B cell (primary cell): ENCODE data around the gene LARGE1. TPM values are rescaled to one million over a fixed set of nuclear protein-coding genes. Genes with fewer than 3 reads are reported as not detected.

ENCODE experiments used
- ATAC-seq: fragments of 200-7000 bp; cut with Tn5 transposase; one replicate; pipeline ENCODE4 v1.10.0; 2021; ENCODE audit warnings: low read depth, mild to moderate bottlenecking, moderate number of reproducible peaks, moderate library complexity
- CTCF ChIA-PET: fragments of 350-600 bp; sonication (Branson Sonifier 250); formaldehyde crosslinking; loops from one replicate; lab custom pipeline; 2021; ENCODE audit warnings: antibody characterized with exemption, inconsistent platforms; lab: Charles Lee
- POLR2A ChIA-PET: fragments of 350-600 bp; sonication (Branson Sonifier 250); formaldehyde crosslinking; loops from one replicate; lab custom pipeline; 2021; ENCODE audit warnings: antibody characterized with exemption; lab: Charles Lee
- DNase-seq: peaks from one replicate; pipeline ENCODE4 v3.0.0; 2013
- H2AFZ ChIP-seq: 2 replicates; pipeline ENCODE4 v1.6.1; 2012; ENCODE audit warnings: mild to moderate bottlenecking, low read depth, low read length; ENCODE audit not compliant: insufficient read depth, poor library complexity, severe bottlenecking
- H3K27ac ChIP-seq, 2 donors: 1 replicate in 1 of 2; 2 replicates in 1 of 2; pipeline ENCODE4 v1.5.1; 2012 to 2013; ENCODE audit warnings: low read length in 2 of 2, mild to moderate bottlenecking in 2 of 2, moderate library complexity in 1 of 2
- H3K27me3 ChIP-seq, 4 experiments: fragments of 200-600 bp in 1 of 4; sonication (generic) in 1 of 4; replicated peaks in 1 of 4; 1 replicate in 2 of 4; 2 replicates in 2 of 4; pipeline versions ENCODE4 v1.6.1 to v1.7.0; 2013 to 2016; ENCODE audit warnings: low read length in 3 of 4, mild to moderate bottlenecking in 2 of 4, mixed read lengths in 1 of 4, moderate library complexity in 1 of 4; ENCODE audit not compliant: insufficient read depth in 4 of 4, control insufficient read depth in 3 of 4; ENCODE audit errors: control extremely low read depth in 1 of 4
- H3K36me3 ChIP-seq, 2 experiments: replicated peaks in 1 of 2; 1 replicate in 1 of 2; 2 replicates in 1 of 2; pipeline versions ENCODE4 v1.6.1 to v1.7.1; 2013; ENCODE audit warnings: low read length in 1 of 2; ENCODE audit not compliant: insufficient read depth in 2 of 2, control insufficient read depth in 1 of 2; ENCODE audit errors: control extremely low read depth in 1 of 2, extremely low read depth in 1 of 2
- H3K4me1 ChIP-seq, 2 donors: fragments of 200-600 bp in 1 of 2; sonication (generic) in 1 of 2; 1 replicate in 1 of 2; 2 replicates in 1 of 2; pipeline versions ENCODE4 v1.5.1 to v1.6.1; 2013 to 2017; ENCODE audit warnings: low read length in 2 of 2; ENCODE audit not compliant: control insufficient read depth in 2 of 2, insufficient read depth in 2 of 2
- H3K4me2 ChIP-seq: replicated peaks from 2 replicates; pipeline ENCODE3; 2012; ENCODE audit warnings: mild to moderate bottlenecking, low read depth, low read length; ENCODE audit not compliant: poor library complexity, severe bottlenecking
- H3K4me3 ChIP-seq, 5 experiments: fragments of 200-600 bp in 1 of 5; sonication (generic) in 1 of 5; 1 replicate in 3 of 5; 2 replicates in 2 of 5; pipeline versions ENCODE4 v1.5.1 to v1.7.0; 2011 to 2016; ENCODE audit warnings: low read length in 4 of 5, mild to moderate bottlenecking in 4 of 5, low read depth in 2 of 5, control low read depth in 1 of 5, moderate library complexity in 1 of 5; ENCODE audit not compliant: insufficient read depth in 1 of 5; ENCODE audit errors: control extremely low read depth in 1 of 5, extremely low read depth in 1 of 5
- H3K79me2 ChIP-seq: fragments of 200-600 bp; sonication (generic); one replicate; pipeline ENCODE4 v1.6.0; 2016; ENCODE audit warnings: low read length; ENCODE audit not compliant: control insufficient read depth, insufficient read depth
- H3K9ac ChIP-seq: fragments of 200-600 bp; sonication (generic); 2 replicates; pipeline ENCODE4 v1.6.1; 2017; ENCODE audit warnings: mild to moderate bottlenecking, low read length, moderate library complexity
- H3K9me3 ChIP-seq, 3 donors: one replicate each; pipeline versions ENCODE4 v1.6.1 to v1.7.1; 2013; ENCODE audit warnings: low read length in 2 of 3; ENCODE audit not compliant: control insufficient read depth in 2 of 3, insufficient read depth in 1 of 3; ENCODE audit errors: control extremely low read depth in 1 of 3
- H4K20me1 ChIP-seq: 2 replicates; pipeline ENCODE4 v1.6.0; 2012; ENCODE audit warnings: mild to moderate bottlenecking, low read length; ENCODE audit not compliant: insufficient read depth, control insufficient read depth, poor library complexity, severe bottlenecking
- H3K27ac Mint-ChIP-seq: one replicate; pipeline ENCODE4 v1.8.0; 2021; ENCODE audit warnings: mixed read lengths
- H3K27me3 Mint-ChIP-seq: one replicate; pipeline ENCODE4 v1.8.0; 2021; ENCODE audit warnings: mixed read lengths
- H3K4me1 Mint-ChIP-seq: one replicate; pipeline ENCODE4 v1.8.0; 2021; ENCODE audit warnings: mixed read lengths
- H3K4me3 Mint-ChIP-seq: one replicate; pipeline ENCODE4 v1.8.0; 2021; ENCODE audit warnings: mixed read lengths
- H3K9me3 Mint-ChIP-seq: one replicate; pipeline ENCODE4 v1.8.0; 2022; ENCODE audit warnings: mixed read lengths; ENCODE audit not compliant: insufficient read depth
- CTCF ChIP-seq: fragments of 200-600 bp; IDR thresholded peaks from one replicate; pipeline ENCODE4 v1.8.0; 2022; ENCODE audit warnings: antibody characterized with exemption, mild to moderate bottlenecking
- EZH2 ChIP-seq: IDR thresholded peaks from 2 replicates; pipeline ENCODE4 v1.6.1; 2012; ENCODE audit warnings: borderline replicate concordance, low read depth, mild to moderate bottlenecking, moderate library complexity, low read length; ENCODE audit not compliant: insufficient read depth, poor library complexity, severe bottlenecking
- WGBS: methylation state at CpG from one replicate; pipeline ENCODE4 v1.1.5; 2013; ENCODE audit warnings: missing lambda C conversion rate; ENCODE audit not compliant: insufficient coverage; 5-methylcytosine and 5-hydroxymethylcytosine counted together
- intact Hi-C: fragments of 100-400 bp; cut with micrococcal nuclease; formaldehyde crosslinking; loops from one replicate; pipeline ENCODE4 v1.10.0; 2022
- polyA plus RNA-seq: library from polyadenylated mRNA; depleted of rRNA; stranded (reverse); fragments of >200 nt; gene quantifications from 2 replicates; pipeline ENCODE4 v1.2.3, GENCODE V29; 2012
- total RNA-seq, 2 donors: library from RNA; stranded (reverse); fragments of 120-200 nt in 1 of 2; gene quantifications; 1 replicate in 1 of 2; 2 replicates in 1 of 2; pipeline versions ENCODE4 v1.2.3 to v1.2.4, GENCODE V29; 2013 to 2022

LARGE1 gene
- total and polyA plus RNA-seq, 2 donors (not counting 1 experiment from before 2014, with no cell fraction given): 20.7 to 82.0 TPM

GRCh38 chr22:33521879-33522665 is 398.2 kb downstream of the LARGE1 start:
- WGBS: 100% methylated on average over 8 of the region's 9 CpGs
- Histone ChIP-seq H4K20me1 (no peaks in the 10 kb centered on the region), H3K9ac (no peak overlapping the region), H3K4me3 (no peak overlapping the region), H3K4me1 (peaks cover 57 to 63% of the 10 kb centered on the region in 2 donors), H3K36me3 (no peaks in the 10 kb centered on the region), H3K79me2 (peaks cover 26% of the 10 kb centered on the region), H3K27me3 (no peaks in the 10 kb centered on the region), H3K27ac (peak overlapping the region in 1 of 2 donors; percentile 1), H3K4me2 (no peak overlapping the region), H3K9me3 (peaks cover 0 to 8% (median 5%) of the 10 kb centered on the region in 3 donors), H2AFZ (no peak overlapping the region)
- CTCF ChIA-PET: interaction anchor here (0.6 to 8.9 kb wide), 12 partner anchors 11 to 589 kb away, joined by 3 to 258 read pairs (median 13); partner anchors contain the start of gene LARGE1
- Mint-ChIP-seq H3K27me3 (no peaks in the 10 kb centered on the region), H3K9me3 (no peaks in the 10 kb centered on the region), H3K4me3 (peak overlapping the region; percentile 35), H3K4me1 (peaks cover 71% of the 10 kb centered on the region), H3K27ac (peak overlapping the region; percentile 86)
- TF ChIP-seq EZH2 (no peak), CTCF (no peak)
- DNase-seq (no peak), ATAC-seq (no peak)
- intact Hi-C loops: no loop called here
- POLR2A ChIA-PET: interaction anchor here (0.6 to 5.2 kb wide), 5 partner anchors 25 to 590 kb away, joined by 3 to 28 read pairs (median 4); no protein-coding TSS in a partner anchor
